AG04449 (cell line): ENCODE measurements around the gene TTLL7.
A peak's percentile ranks its signal among the peaks of the same experiment; 100 is the strongest.

ENCODE experiments used
- CTCF ChIA-PET: fragments of 350-600 bp; formaldehyde crosslinking; extraction: SDS; loops from one replicate; lab custom pipeline; 2021; ENCODE audit warnings: antibody characterized with exemption; lab: Yijun Ruan, JAX
- POLR2A ChIA-PET: fragments of 400-600, 350-600 bp; formaldehyde crosslinking; extraction: SDS; loops from one replicate; lab custom pipeline; 2020; ENCODE audit warnings: antibody characterized with exemption, inconsistent platforms; lab: Yijun Ruan, JAX
- DNase-seq: peaks from one replicate; pipeline ENCODE4 v3.0.0-alpha.2; 2010; ENCODE audit warnings: low read depth, low spot score
- H3K4me3 ChIP-seq: 2 replicates; pipeline ENCODE4 v1.5.1; 2011; ENCODE audit warnings: low read depth, mild to moderate bottlenecking, control low read depth, low read length
- CTCF ChIP-seq: IDR thresholded peaks from one replicate; pipeline ENCODE4 v1.5.1; 2011; ENCODE audit warnings: mild to moderate bottlenecking, moderate library complexity, low read length, control low read depth, inconsistent platforms; ENCODE audit not compliant: insufficient read depth; ENCODE audit errors: missing control alignments

The TTLL7 gene

GRCh38 chr1:83901547-83902155 is 97.3 kb downstream of the TTLL7 start:
- ChIA-PET POLR2A (interaction anchor here (0.7 kb wide), 1 partner anchor 212 kb away, joined by 3 read pairs; no protein-coding TSS in a partner anchor), CTCF (interaction anchor here (1.1 to 1.9 kb wide), 2 partner anchors 9 to 222 kb away, joined by 3 to 7 read pairs; no protein-coding TSS in a partner anchor)
- H3K4me3 ChIP-seq: no peak overlapping the region
- TF ChIP-seq CTCF: no peak
- peak; percentile 65 for DNase-seq

- POLR2A ChIA-PET: no interaction called here
- CTCF ChIA-PET: interaction anchor here (1.3 kb wide), 1 partner anchor 871 kb away, joined by 3 read pairs; no protein-coding TSS in a partner anchor
- H3K4me3 ChIP-seq: no peak overlapping the region
- no peak for DNase-seq
- TF ChIP-seq CTCF: no peak
Observed at GRCh38 chr1:83900524-83900923, 98.4 kb downstream of the TTLL7 start.

DNA sequence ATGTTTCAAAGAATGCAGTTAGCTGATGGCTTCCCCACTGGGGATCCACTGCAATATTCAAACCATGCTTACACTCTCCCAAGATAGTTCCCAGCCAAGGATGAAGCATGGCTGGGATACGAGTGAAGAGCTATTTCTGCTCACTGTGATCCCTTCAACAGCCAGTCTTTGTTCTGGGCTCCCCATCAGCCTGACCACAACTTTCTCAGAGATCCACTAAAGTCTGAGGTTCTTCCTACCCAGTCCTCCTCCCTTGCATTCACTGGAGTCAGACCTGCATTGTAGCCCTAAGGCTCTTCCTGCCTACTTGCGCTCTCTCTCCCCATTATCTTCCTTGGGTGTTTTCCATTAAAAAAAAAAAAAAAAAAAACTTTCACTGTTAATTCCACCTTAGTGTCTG is 101.4 kb downstream of the TTLL7 start:
- ChIA-PET CTCF (interaction anchor here (2.0 kb wide), 1 partner anchor 12 kb away, joined by 4 read pairs; no protein-coding TSS in a partner anchor), POLR2A (interaction anchor here (0.6 kb wide), 1 partner anchor 8 kb away, joined by 4 read pairs; no protein-coding TSS in a partner anchor)
- H3K4me3 ChIP-seq: no peak overlapping the region
- no peak for TF ChIP-seq CTCF
- DNase-seq: no peak

DNA sequence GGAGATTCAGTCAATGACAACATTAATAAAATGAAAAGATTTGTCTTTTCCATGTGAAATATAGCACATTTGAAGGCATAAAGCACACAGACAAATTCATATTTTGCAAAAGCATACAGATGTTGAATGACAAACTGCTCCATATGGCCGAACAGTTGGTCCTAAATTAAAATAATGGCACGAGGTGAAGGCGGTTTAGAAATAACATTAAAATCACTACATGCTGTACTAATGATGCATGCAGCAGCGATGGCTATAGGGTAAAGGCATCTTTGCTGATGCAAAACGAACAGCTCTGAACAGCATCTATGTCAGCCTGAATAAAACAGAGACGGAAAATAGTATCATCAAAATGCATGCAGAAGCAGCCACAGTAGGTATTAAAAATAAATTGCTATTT is 102.6 kb downstream of the TTLL7 start:
- H3K4me3 ChIP-seq: no peak overlapping the region
- DNase-seq: no peak
- CTCF ChIA-PET: interaction anchor here (1.3 kb wide), 1 partner anchor 10 kb away, joined by 4 read pairs; no protein-coding TSS in a partner anchor
- POLR2A ChIA-PET: no interaction called here
- no peak for TF ChIP-seq CTCF

GRCh38 chr1:83889707-83890106 is 109.2 kb downstream of the TTLL7 start:
- POLR2A ChIA-PET: interaction anchor here (0.5 kb wide), 1 partner anchor 8 kb away, joined by 4 read pairs; no protein-coding TSS in a partner anchor
- TF ChIP-seq CTCF: no peak
- H3K4me3 ChIP-seq: no peak overlapping the region
- DNase-seq: no peak
- CTCF ChIA-PET: interaction anchor here (1.4 to 1.6 kb wide), 2 partner anchors 17 to 883 kb away, joined by 5 read pairs; no protein-coding TSS in a partner anchor

DNA sequence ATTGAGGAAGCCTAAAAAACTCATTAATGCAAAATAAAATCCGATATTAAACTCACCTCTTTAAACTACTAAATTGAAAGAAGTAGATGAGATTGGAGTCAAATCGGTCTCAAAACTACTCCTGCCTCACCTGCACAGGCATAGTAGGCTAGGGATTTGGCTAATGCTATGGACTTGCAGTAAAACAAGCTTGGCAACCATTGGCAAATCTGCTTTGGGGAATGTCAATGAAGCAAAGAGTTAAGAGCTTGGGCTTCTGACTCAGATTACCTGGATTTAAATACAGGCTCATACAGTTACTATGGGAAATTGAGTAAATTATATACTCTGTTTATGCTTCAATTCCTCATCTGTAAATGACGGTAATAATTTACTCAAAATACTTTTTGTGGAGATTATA is 111.4 kb downstream of the TTLL7 start:
- ChIA-PET POLR2A (no interaction called here), CTCF (no interaction called here)
- TF ChIP-seq CTCF: no peak
- DNase-seq: no peak
- no peak overlapping the region for H3K4me3 ChIP-seq
